Gastroesophageal sphincter (tissue), 4 donors: Measurements from ENCODE around the gene FAM156A. TPM values are rescaled to one million over a fixed set of nuclear protein-coding genes. Genes with fewer than 3 reads are reported as not detected.
"Not testable (repeated sequence)": the region's sequence is repeated elsewhere in the genome, so short reads cannot be mapped to it uniquely, and the experiment has no call there.

ENCODE experiments used
- ATAC-seq: fragments of 150-250 bp; one replicate; pipeline ENCODE4 v1.9.1; 2016; ENCODE audit warnings: mild to moderate bottlenecking, moderate library complexity
- H3K27ac ChIP-seq, 4 donors: fragments of 200-600 bp; sonication (generic) in 3 of 4; 1 replicate in 3 of 4; 2 replicates in 1 of 4; pipeline ENCODE4 v1.5.1; 2016 to 2019
- H3K27me3 ChIP-seq: fragments of 200-600 bp; sonication (generic); one replicate; pipeline ENCODE4 v1.5.1; 2019
- H3K36me3 ChIP-seq, 2 donors: fragments of 200-600 bp; sonication (generic); one replicate each; pipeline ENCODE4 v1.5.1; 2019; ENCODE audit warnings: control low read depth in 1 of 2
- H3K4me1 ChIP-seq, 3 donors: fragments of 200-600 bp; sonication (generic); 1 replicate in 2 of 3; 2 replicates in 1 of 3; pipeline ENCODE4 v1.5.1; 2016 to 2019; ENCODE audit warnings: control low read depth in 2 of 3
- H3K4me3 ChIP-seq, 2 donors: fragments of 200-600 bp; sonication (generic); one replicate each; pipeline ENCODE4 v1.5.1; 2019; ENCODE audit warnings: mild to moderate bottlenecking in 1 of 2, moderate library complexity in 1 of 2
- H3K9me3 ChIP-seq, 3 donors: fragments of 200-600 bp; sonication (generic); one replicate each; pipeline ENCODE4 v1.5.1; 2017 to 2019; ENCODE audit warnings: control low read depth in 2 of 3
- CTCF ChIP-seq, 4 experiments: fragments of 200-600 bp in 2 of 4; fragments of 450-650 bp in 2 of 4; sonication (generic) in 1 of 4; IDR thresholded peaks; one replicate each; pipeline ENCODE4 v1.5.1; 2017 to 2019; ENCODE audit warnings: antibody characterized with exemption in 4 of 4, mild to moderate bottlenecking in 2 of 4, moderate library complexity in 2 of 4
- EP300 ChIP-seq: sonication (generic); formaldehyde crosslinking; IDR thresholded peaks from one replicate; pipeline ENCODE4 v1.6.1; 2017; ENCODE audit warnings: antibody characterized with exemption, mild to moderate bottlenecking
- POLR2A ChIP-seq, 2 donors: fragments of 450-650 bp; IDR thresholded peaks; one replicate each; pipeline ENCODE4 v1.6.1; 2017; ENCODE audit warnings: antibody characterized with exemption in 2 of 2, mild to moderate bottlenecking in 2 of 2, moderate library complexity in 1 of 2
- POLR2AphosphoS5 ChIP-seq: sonication (generic); formaldehyde crosslinking; IDR thresholded peaks from one replicate; pipeline ENCODE4 v1.6.1; 2017; ENCODE audit warnings: antibody characterized with exemption
- WGBS, 2 donors: methylation state at CpG; one replicate each; pipeline ENCODE4 v1.1.5; 2018; ENCODE audit warnings: low coverage in 1 of 2; 5-methylcytosine and 5-hydroxymethylcytosine counted together
- total RNA-seq, 4 donors: library from RNA; depleted of rRNA; stranded (reverse); fragments of >200 nt; gene quantifications; one replicate each; pipeline ENCODE4 v1.1.0, GENCODE V29; 2016

Gene FAM156A
- total RNA-seq: 10 to 100 TPM in 2 of 4 donors, 1 to 10 TPM in 2; 2.6 to 14.1 (median 10.7) TPM

- not testable (repeated sequence) for H3K36me3 ChIP-seq, H3K9me3 ChIP-seq, H3K27ac ChIP-seq, H3K4me3 ChIP-seq, H3K27me3 ChIP-seq, H3K4me1 ChIP-seq
- ATAC-seq: peak; percentile 91
- no CpG with 5 or more reads among the region's 91 CpGs for WGBS, 2 donors
These were observed at the start of gene FAM156A for GRCh38 chrX:52958113-52958959. Gene FAM156A, minus strand, starts transcription at chrX:52958518. Its CDS starts 9,930 bp downstream, at chrX:52948588.

- TF ChIP-seq EP300: no peak
- Histone ChIP-seq H3K9me3 (no peaks in the 10 kb centered on the region), H3K27ac (no peak overlapping the region), H3K4me3 (no peak overlapping the region), H3K4me1 (no peaks in the 10 kb centered on the region), H3K36me3 (no peaks in the 10 kb centered on the region), H3K27me3 (peaks cover 13% of the 10 kb centered on the region)
- WGBS, 2 donors: 38 to 51% methylated on average over 1 to 3 of the region's 3 CpGs
- no peak for ATAC-seq
These were observed 47.0 kb upstream of the FAM156A start for GRCh38 chrX:53005327-53005726.

DNA sequence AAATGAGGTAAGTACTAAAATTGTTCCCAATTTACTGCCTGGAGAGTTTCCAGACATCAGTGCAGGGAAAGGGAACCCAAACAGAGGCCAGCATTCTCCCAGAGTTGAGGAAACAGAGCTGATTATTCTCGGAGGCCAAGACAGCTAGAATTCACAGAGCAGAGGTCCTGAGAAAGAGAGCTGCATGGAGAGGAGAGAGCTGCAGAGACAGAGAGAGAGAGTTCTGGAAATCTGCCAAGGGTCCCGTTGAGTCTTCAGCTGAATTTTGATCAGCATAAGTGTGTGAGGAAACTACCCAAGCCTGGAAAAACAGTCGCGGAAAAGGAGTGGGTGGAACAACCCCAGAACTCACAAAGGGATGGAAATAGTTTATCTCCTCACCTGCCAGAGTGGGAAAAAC, 46.5 kb upstream of the FAM156A start:
- WGBS, 2 donors: 7 to 20% methylated on average over 1 to 4 of the region's 4 CpGs
- Histone ChIP-seq H3K9me3 (no peaks in the 10 kb centered on the region), H3K36me3 (no peaks in the 10 kb centered on the region), H3K27me3 (peaks cover 14% of the 10 kb centered on the region), H3K4me1 (no peaks in the 10 kb centered on the region), H3K4me3 (no peak overlapping the region), H3K27ac (no peak overlapping the region)
- no peak for TF ChIP-seq POLR2A (IDR thresholded peaks at IDR 0.05)
- no peak for TF ChIP-seq EP300
- TF ChIP-seq CTCF (IDR thresholded peaks at IDR 0.05): no peak
- TF ChIP-seq POLR2AphosphoS5: no peak
- no peak for ATAC-seq

- H3K36me3 ChIP-seq: no peaks in the 10 kb centered on the region
- no peaks in the 10 kb centered on the region for H3K4me1 ChIP-seq
- 57 to 93% methylated on average over 3 to 4 of the region's 4 CpGs for WGBS, 2 donors
- peaks cover 14% of the 10 kb centered on the region for H3K27me3 ChIP-seq
- ATAC-seq: no peak
- no peaks in the 10 kb centered on the region for H3K9me3 ChIP-seq
- TF ChIP-seq POLR2A (IDR thresholded peaks at IDR 0.05): no peak
- no peak for TF ChIP-seq CTCF (IDR thresholded peaks at IDR 0.05)
- no peak for TF ChIP-seq EP300
- TF ChIP-seq POLR2AphosphoS5: no peak
- H3K4me3 ChIP-seq: no peak overlapping the region
- no peak overlapping the region for H3K27ac ChIP-seq
These were observed 45.7 kb upstream of the FAM156A start for GRCh38 chrX:53004038-53004437.

GRCh38 chrX:53003111-53003510, 44.8 kb upstream of the FAM156A start:
- H3K27ac ChIP-seq: no peak overlapping the region
- H3K4me3 ChIP-seq: no peak overlapping the region
- TF ChIP-seq EP300 (no peak), CTCF (IDR thresholded peaks at IDR 0.05) (no peak), POLR2AphosphoS5 (no peak), POLR2A (IDR thresholded peaks at IDR 0.05) (no peak)
- no peaks in the 10 kb centered on the region for H3K4me1 ChIP-seq
- ATAC-seq: no peak
- no peaks in the 10 kb centered on the region for H3K36me3 ChIP-seq
- H3K27me3 ChIP-seq: peaks cover 14% of the 10 kb centered on the region
- 32 to 53% methylated on average over 2 to 6 of the region's 6 CpGs for WGBS, 2 donors
- no peaks in the 10 kb centered on the region for H3K9me3 ChIP-seq

GRCh38 chrX:53001958-53002357, 43.6 kb upstream of the FAM156A start:
- Histone ChIP-seq H3K4me3 (no peak overlapping the region), H3K36me3 (no peaks in the 10 kb centered on the region), H3K27me3 (peaks cover 14% of the 10 kb centered on the region), H3K4me1 (no peaks in the 10 kb centered on the region), H3K9me3 (no peaks in the 10 kb centered on the region), H3K27ac (no peak overlapping the region)
- 67 to 71% methylated on average over 1 of the region's 2 CpGs for WGBS, 2 donors
- TF ChIP-seq POLR2A (IDR thresholded peaks at IDR 0.05) (no peak), CTCF (IDR thresholded peaks at IDR 0.05) (no peak), POLR2AphosphoS5 (no peak), EP300 (no peak)
- no peak for ATAC-seq
